ENCODE measurements around the gene TOM1L1. TPM values are rescaled to one million over a fixed set of nuclear protein-coding genes. Genes with fewer than 3 reads are reported as not detected.

The TOM1L1 gene
- total RNA-seq, 2 experiments from 2014 or later: not detected

DNA sequence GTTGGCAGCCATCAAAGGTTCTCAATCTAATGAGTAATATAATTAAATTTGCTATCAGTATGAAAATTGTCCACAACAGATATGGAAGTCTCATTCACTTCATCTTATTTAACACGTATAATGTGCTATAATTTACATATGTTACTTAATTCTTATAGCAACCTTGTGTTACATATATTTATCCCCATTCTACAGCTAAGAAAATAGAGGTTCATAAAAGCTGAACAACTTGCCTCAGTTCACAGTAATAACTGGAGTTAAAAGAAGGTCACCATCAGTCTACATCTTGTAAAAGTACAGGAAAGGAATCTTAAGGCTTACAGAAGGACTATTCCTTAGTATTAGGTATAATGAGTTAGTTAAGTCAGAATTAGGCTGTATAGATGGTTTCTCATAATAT, 95.8 kb downstream of the TOM1L1 start:
- no peaks in the 10 kb centered on the region for H3K36me3 ChIP-seq (ENCODE audit: insufficient read depth, low read length)
- H3K4me1 Mint-ChIP-seq (ENCODE audit: low read depth): no peaks in the 10 kb centered on the region

GRCh38 chr17:55002458-55002857, 101.8 kb downstream of the TOM1L1 start:
- Histone ChIP-seq H3K4me1 (ENCODE audit: insufficient read depth, low read length) (no peaks in the 10 kb centered on the region), H3K4me3 (ENCODE audit: low read length) (no peak overlapping the region), H3K9me3 (ENCODE audit: control insufficient read depth in 1 of 2, insufficient read depth in 1 of 2, low read length in 2 of 2) (no peaks in the 10 kb centered on the region), H3K27ac (ENCODE audit: low read depth in 1 of 2, low read length in 2 of 2) (no peak overlapping the region), H3K27me3 (ENCODE audit: control insufficient read depth in 1 of 2, insufficient read depth in 2 of 2, low read length in 2 of 2) (no peaks in the 10 kb centered on the region), H3K36me3 (ENCODE audit: insufficient read depth, low read length) (no peaks in the 10 kb centered on the region)
- no peak overlapping the region for H3K27ac Mint-ChIP-seq
- H3K27me3 Mint-ChIP-seq: no peaks in the 10 kb centered on the region
- CTCF ChIA-PET: no interaction called here
- H3K9me3 Mint-ChIP-seq: no peaks in the 10 kb centered on the region
- POLR2A ChIA-PET: interaction anchor here (0.7 kb wide), 1 partner anchor 355 kb away, joined by 3 read pairs; no protein-coding TSS in a partner anchor
- intact Hi-C loops (cut with DNase I, micrococcal nuclease): no loop called here
- no peak for DNase-seq
- H3K4me3 Mint-ChIP-seq: no peak overlapping the region
- TF ChIP-seq, protein P1, sequence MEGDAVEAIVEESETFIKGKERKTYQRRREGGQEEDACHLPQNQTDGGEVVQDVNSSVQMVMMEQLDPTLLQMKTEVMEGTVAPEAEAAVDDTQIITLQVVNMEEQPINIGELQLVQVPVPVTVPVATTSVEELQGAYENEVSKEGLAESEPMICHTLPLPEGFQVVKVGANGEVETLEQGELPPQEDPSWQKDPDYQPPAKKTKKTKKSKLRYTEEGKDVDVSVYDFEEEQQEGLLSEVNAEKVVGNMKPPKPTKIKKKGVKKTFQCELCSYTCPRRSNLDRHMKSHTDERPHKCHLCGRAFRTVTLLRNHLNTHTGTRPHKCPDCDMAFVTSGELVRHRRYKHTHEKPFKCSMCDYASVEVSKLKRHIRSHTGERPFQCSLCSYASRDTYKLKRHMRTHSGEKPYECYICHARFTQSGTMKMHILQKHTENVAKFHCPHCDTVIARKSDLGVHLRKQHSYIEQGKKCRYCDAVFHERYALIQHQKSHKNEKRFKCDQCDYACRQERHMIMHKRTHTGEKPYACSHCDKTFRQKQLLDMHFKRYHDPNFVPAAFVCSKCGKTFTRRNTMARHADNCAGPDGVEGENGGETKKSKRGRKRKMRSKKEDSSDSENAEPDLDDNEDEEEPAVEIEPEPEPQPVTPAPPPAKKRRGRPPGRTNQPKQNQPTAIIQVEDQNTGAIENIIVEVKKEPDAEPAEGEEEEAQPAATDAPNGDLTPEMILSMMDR (IDR thresholded peaks at IDR 0.05): no peak
- no peak for ATAC-seq (ENCODE audit: poor library complexity)
- no peaks in the 10 kb centered on the region for H3K4me1 Mint-ChIP-seq (ENCODE audit: low read depth)
- H3K36me3 Mint-ChIP-seq (ENCODE audit: low read depth): peaks cover 15% of the 10 kb centered on the region

More for the DNA sequence above, 95.8 kb downstream of the TOM1L1 start:
- Mint-ChIP-seq H3K4me3 (no peak overlapping the region), H3K36me3 (ENCODE audit: low read depth) (peaks cover 13% of the 10 kb centered on the region), H3K9me3 (no peaks in the 10 kb centered on the region), H3K27ac (no peak overlapping the region), H3K27me3 (no peaks in the 10 kb centered on the region)
- CTCF ChIA-PET: no interaction called here
- Histone ChIP-seq H3K27me3 (ENCODE audit: control insufficient read depth in 1 of 2, insufficient read depth in 2 of 2, low read length in 2 of 2) (no peaks in the 10 kb centered on the region), H3K4me1 (ENCODE audit: insufficient read depth, low read length) (no peaks in the 10 kb centered on the region), H3K9me3 (ENCODE audit: control insufficient read depth in 1 of 2, insufficient read depth in 1 of 2, low read length in 2 of 2) (no peaks in the 10 kb centered on the region), H3K27ac (ENCODE audit: low read depth in 1 of 2, low read length in 2 of 2) (no peak overlapping the region), H3K4me3 (ENCODE audit: low read length) (no peak overlapping the region)
- TF ChIP-seq, protein P1 (IDR thresholded peaks at IDR 0.05): no peak
- no peak for ATAC-seq (ENCODE audit: poor library complexity)
- intact Hi-C loops (cut with DNase I, micrococcal nuclease): no loop called here
- POLR2A ChIA-PET: no interaction called here
- no peak for DNase-seq

DNA sequence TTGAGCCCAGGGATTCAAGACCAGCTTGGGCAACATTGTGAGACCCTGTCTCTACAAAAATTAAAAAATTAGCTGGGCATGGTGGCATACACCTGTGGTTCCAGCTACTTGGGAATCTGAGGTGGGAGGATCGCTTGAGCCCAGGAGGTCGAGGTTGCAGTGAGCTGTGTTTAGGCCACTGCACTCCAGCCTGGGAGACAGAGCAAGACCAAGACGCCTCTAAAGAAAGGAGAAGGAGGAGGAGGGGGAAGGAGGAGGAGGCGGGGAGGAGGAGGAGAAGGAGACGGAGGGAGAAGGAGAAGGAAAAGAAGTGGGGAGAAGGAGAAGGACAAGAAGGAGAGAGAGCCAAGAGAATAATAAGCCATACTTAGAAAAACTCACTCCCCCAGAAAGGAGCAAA, 103.8 kb downstream of the TOM1L1 start:
- ATAC-seq (ENCODE audit: poor library complexity) (no peak), DNase-seq (no peak)
- H3K4me1 ChIP-seq (ENCODE audit: insufficient read depth, low read length): no peaks in the 10 kb centered on the region
- Mint-ChIP-seq H3K27me3 (no peaks in the 10 kb centered on the region), H3K9me3 (no peaks in the 10 kb centered on the region), H3K4me3 (no peak overlapping the region), H3K27ac (no peak overlapping the region), H3K4me1 (ENCODE audit: low read depth) (no peaks in the 10 kb centered on the region), H3K36me3 (ENCODE audit: low read depth) (peaks cover 30% of the 10 kb centered on the region)
- CTCF ChIA-PET: interaction anchor here (1.9 kb wide), 1 partner anchor 11 kb away, joined by 5 read pairs; no protein-coding TSS in a partner anchor
- no peaks in the 10 kb centered on the region for H3K9me3 ChIP-seq (ENCODE audit: control insufficient read depth in 1 of 2, insufficient read depth in 1 of 2, low read length in 2 of 2)
- H3K36me3 ChIP-seq (ENCODE audit: insufficient read depth, low read length): no peaks in the 10 kb centered on the region
- no peak overlapping the region for H3K4me3 ChIP-seq (ENCODE audit: low read length)
- H3K27me3 ChIP-seq (ENCODE audit: control insufficient read depth in 1 of 2, insufficient read depth in 2 of 2, low read length in 2 of 2): no peaks in the 10 kb centered on the region
- intact Hi-C loops (cut with DNase I, micrococcal nuclease): no loop called here
- TF ChIP-seq, protein P1 (IDR thresholded peaks at IDR 0.05): no peak
- no peak overlapping the region for H3K27ac ChIP-seq (ENCODE audit: low read depth in 1 of 2, low read length in 2 of 2)
- POLR2A ChIA-PET: no interaction called here
